ENCODE measurements around the gene LHX3.

Gene LHX3

GRCh38 chr9:136226680-136227407 lies 21.9 kb upstream of the LHX3 start:
- DNase-seq: no peak

- DNase-seq: no peak
Observed at GRCh38 chr9:136225748-136226679, 21.1 kb upstream of the LHX3 start.

- no peak for DNase-seq
Observed at GRCh38 chr9:136225366-136225747, 20.4 kb upstream of the LHX3 start.

GRCh38 chr9:136223871-136224640 lies 19.1 kb upstream of the LHX3 start:
- no peak for DNase-seq

DNA sequence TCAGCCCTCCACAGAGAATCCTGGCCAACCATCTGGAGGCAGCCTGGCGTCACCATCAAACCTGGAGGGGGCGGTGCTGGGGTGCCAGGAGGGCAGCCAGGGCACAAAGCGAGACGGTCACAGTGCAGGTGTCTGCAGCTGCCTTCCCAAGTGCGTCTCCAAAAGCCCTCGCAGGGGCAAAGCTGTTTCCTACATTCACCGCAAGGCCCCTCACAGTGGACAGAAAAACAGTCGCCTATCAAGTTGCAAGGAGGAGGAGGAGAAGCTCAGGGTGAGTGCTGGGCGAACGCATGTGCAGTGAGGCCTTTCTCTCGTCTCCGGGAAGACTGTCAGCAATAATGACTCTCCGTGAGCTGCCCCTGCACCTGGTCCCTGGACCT lies 18.0 kb upstream of the LHX3 start:
- no peak for DNase-seq

- DNase-seq: no peak
Observed at GRCh38 chr9:136222166-136222905, 17.4 kb upstream of the LHX3 start.

DNA sequence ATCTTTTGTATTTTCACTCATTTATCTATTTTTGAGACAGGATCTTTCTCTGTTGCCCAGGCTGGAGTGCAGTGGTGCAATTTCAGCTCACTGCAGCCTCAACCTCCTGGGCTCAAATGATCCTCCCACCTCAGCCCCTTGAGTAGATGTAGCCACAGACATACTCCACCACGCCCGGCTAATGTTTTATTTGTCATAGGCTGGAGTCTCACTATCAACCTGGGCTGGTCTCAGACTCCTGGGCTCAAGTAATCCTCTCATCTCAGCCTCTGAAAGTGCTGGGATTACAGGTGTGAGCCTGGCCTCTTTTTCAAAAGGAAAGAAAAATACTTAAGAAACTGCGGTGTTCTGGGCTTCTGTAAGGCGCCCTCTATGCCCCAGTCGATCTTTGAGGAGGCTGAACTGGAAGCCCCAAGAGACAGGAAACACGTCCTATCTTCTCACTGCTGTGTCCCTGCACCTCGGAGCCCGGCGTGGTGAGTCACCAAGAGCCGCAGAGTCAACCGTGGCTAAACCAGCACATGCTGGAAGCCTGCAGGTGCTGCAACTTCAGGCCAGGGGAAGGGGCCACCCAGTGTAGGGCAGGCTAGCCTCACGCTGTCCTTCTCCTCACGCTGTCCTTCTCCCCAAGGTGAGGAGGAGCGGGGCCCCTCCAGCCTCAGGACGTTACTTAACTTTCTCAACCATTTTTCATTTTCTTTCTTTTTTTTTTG lies 15.2 kb upstream of the LHX3 start:
- DNase-seq: no peak

- no peak for DNase-seq
Observed at GRCh38 chr9:136219276-136219675, 14.3 kb upstream of the LHX3 start.

GRCh38 chr9:136218673-136219072 lies 13.7 kb upstream of the LHX3 start:
- no peak for DNase-seq

DNA sequence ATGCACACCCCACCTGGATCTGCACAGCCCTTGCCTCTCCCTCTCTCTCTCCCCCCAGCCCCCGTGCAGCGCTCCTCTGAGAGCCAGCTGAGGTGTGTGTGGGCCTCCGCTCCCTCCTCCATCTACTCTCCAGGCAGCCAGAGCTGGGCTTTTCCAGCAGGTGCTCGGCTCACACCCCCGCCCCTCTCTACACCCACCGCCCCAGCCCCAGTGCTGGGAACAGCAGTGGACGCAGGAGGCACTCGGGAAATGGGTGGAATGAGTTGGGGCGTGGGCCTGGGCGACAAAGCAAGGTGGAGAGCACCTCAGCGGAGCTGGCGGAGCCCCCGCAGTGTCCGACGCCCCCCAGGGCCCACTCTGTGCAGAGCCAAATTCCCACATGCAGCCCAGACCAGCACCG lies 13.3 kb upstream of the LHX3 start:
- DNase-seq: no peak

DNA sequence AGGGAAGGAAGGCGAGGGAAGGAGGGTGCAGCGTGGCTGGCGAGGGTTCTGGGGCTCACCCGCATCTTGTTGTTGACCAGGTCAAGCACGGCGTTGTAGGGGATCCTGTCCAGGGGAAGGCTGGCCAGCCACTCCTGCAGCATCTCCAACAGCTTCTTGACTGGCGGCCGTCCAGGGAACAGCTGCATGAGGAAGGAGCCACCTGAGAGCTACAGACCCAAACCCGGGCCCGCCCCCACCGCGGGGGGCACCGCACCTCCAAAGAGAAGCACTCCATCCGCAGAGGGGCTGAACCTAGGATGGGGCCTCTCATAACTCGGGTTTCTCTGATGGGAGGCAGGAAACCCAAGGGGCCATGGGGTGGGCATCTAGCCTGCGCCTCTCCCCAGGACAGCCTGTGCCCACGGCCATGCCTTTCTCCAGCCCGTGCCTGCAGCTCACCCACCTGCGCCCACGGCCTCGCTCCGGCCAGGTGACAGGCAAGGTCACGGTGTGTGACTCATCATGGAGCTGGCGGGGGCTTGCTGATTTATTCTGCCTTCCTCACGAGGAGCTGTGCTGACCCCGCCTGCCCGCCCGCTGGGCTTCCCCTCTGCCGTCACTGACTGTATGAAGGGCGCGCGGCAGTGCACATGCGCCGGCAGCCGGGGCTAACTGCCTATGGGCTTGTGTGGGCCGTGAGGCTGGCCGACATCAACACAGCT lies 11.8 kb upstream of the LHX3 start:
- DNase-seq: no peak

GRCh38 chr9:136213733-136214132 lies 8.8 kb upstream of the LHX3 start:
- no peak for DNase-seq

GRCh38 chr9:136212345-136212950 lies 7.5 kb upstream of the LHX3 start:
- no peak for DNase-seq

GRCh38 chr9:136211441-136212344 lies 6.8 kb upstream of the LHX3 start:
- DNase-seq: no peak

GRCh38 chr9:136211006-136211405 lies 6.1 kb upstream of the LHX3 start:
- no peak for DNase-seq

GRCh38 chr9:136210276-136210675 lies 5.3 kb upstream of the LHX3 start:
- no peak for DNase-seq

- no peak for DNase-seq
Observed at GRCh38 chr9:136209786-136210185, 4.9 kb upstream of the LHX3 start.

- no peak for DNase-seq
Observed at GRCh38 chr9:136209232-136209631, 4.3 kb upstream of the LHX3 start.

DNA sequence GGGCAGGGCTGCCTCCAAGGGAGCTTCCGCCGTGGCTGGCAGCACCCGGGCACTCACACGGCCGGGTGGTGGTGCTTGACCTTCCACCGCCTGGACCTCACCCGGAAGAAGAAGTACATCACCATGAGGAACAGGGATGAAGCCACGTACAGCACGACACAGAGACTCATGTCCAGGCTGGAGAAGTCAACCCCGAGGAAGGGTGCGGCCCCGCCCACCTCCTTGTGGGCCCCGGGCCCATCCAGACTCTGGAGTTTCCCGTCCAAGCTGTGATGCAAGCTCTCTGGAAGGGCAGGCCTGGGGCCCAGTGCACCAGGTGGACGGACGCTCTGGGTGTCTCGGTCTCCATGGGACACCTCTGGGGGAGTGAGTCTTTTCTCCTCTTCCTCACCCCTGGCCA lies 3.7 kb upstream of the LHX3 start:
- no peak for DNase-seq

- no peak for DNase-seq
Observed at GRCh38 chr9:136207616-136208015, 2.7 kb upstream of the LHX3 start.
